CD4-positive, alpha-beta T cell treated with Interleukin-10 for 1 hour (primary cell): ENCODE results near the gene OR2K2.
"Not testable (repeated sequence)": the region's sequence is repeated elsewhere in the genome, so short reads cannot be mapped to it uniquely, and the experiment has no call there.

Experiments
- DNase-seq: peaks from one replicate; pipeline ENCODE4 v3.0.0-alpha.2; 2020

Gene OR2K2

DNA sequence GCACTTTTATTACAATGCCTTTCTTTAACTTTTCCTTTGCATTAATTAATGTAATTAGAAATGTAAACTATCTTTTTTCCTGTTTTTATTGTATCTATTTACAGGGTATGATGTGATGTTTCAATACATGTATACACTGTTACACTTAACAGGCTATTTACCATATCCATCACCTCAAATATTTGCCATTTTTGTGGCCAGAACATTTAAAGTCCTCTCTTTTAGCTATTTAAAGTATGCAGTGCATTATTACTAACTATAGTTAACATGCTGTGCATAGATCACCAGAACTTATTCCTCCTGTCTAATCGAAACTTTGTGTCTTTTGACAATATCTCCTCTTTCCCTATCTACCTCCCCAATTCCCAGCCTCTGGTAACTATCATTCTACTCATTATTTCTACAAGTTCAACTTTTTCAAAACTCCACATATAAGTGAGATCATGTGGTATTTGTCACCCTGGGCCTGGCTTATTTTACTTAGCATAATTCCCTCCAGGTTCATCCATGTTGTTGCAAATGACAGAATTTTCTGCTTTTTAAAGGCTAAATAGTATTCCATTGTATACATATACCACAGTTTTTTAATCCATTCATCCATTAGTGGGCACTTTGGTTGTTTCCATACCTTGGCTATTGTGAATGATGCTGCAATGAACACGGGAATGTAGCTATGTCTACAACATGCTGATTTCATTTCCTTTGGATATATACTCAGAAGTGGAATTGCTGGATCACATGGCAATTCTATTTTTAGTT is 32.8 kb downstream of the OR2K2 start:
- no peak for DNase-seq

DNA sequence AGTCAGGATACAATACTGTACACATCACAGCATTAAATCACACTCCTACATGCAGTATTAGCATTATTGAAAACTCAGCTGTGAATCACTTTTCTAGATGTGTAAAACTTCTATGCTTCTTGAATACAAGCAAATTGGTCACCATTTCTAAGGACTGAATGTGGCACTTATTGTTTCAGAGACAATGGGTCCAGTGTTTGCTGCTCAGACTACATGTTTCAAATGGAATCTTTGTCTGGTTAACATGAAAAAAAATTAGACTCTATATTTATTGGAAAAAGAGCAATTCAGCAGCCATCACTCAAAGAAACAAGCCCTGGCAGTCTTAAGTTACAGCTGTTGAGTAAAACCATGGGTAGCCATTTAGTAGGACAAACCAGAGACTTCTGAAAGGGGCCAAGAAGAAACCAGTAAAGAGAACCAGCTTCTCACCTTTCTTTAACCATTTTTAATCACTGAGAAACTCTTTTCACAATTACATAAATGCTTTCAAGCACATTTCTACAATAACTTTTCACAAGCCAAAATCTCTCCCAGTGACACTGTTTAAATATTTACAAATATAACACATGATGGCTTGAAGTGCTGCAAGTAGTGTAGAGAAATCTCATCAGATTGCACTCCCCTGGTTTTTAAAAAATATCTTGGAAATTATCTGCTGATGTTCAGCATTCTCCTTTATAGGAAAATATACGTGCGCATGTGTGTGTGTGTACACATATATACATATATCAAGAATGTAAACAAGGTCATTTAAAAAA is 35.2 kb downstream of the OR2K2 start:
- no peak for DNase-seq

DNA sequence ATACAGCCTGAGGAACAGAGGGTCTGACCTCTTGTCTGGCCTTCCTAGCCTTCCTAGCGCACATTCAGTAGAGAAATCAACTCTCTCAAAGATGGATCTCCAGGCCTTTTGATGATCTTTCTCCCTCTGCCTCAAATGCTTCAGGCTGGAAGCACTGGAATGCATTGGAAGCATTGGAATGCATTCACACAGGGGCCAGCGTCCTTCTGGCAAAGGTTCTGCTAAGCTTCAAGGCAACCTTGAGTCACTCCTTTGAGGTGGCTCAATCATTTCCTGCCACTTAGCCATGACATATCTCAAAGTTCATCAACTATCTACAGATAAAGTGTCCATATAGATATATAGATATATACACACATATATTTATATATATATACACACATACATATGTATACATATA is 42.9 kb downstream of the OR2K2 start:
- no peak for DNase-seq

DNA sequence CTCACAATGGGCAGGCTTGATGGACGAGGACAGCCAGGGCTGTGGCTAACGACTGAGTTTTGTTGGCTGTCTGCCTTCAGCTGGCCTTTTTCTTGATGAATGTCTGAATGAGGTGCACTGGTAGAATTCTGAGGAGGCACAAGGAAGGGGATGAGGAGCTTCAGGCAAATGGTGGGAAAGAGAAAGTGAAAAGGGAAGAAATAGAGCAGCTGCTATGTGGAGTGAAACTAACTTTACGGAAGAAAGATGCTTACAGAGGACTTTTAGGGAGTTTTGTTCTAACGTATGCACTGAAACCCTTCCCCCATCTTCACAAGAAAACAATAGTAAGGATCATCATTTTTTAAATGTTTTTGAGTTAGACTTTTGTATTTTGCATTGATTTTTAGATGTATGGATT is 45.3 kb downstream of the OR2K2 start:
- DNase-seq: no peak

DNA sequence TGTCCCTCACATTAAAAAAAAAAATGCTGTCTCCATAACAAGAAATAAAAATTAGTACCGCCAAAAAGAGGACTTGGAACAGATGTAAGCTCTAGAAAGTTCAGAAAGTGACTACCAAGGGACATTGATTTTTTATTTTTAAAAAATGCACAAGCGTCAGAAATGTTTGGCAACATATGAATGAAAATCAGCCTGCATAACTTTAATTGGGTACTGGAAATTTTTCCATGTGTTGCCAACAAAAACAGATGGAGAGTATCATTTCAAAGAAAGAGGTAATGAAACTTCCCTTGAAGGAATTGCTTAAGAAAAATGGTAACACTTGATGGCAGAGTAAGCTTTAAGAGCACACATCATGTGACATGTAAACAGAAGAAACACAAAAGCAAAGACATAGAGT is 47.2 kb downstream of the OR2K2 start:
- DNase-seq: no peak

DNA sequence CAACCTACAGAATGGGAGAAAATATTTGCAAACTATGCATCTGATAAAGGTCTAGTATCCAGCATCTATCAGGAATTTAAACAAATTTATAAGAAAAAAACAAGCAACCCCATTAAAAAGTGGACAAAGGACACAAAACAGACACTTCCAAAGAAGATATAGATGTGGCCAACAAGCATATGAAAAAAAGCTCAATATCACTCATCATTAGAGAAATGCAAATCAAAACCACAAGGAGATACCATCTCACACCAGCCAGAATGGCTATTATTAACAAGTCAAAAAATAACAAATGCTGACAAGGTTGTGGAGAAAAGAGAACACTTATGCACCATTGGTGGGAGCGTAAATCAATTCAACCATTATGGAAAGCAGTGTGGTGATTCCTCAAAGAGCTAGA is 49.2 kb downstream of the OR2K2 start:
- not testable (repeated sequence) for DNase-seq
